ENCODE measurements around the gene FRMD5. TPM values are rescaled to one million over a fixed set of nuclear protein-coding genes. Genes with fewer than 3 reads are reported as not detected.

Gene FRMD5
- total RNA-seq, 1 experiment from 2014 or later = 6.5 TPM

GRCh38 chr15:43887901-43888300, 307.2 kb downstream of the FRMD5 start:
- Histone ChIP-seq H3K4me2 (no peak overlapping the region), H3K4me3 (no peak overlapping the region), H2AFZ (no peak overlapping the region), H3K27ac (no peak overlapping the region), H3K9me3 (ENCODE audit: insufficient read depth, low read depth) (no peaks in the 10 kb centered on the region), H3K27me3 (ENCODE audit: insufficient read depth, low read depth) (no peaks in the 10 kb centered on the region), H4K20me1 (ENCODE audit: insufficient read depth) (no peaks in the 10 kb centered on the region), H3K36me3 (ENCODE audit: low read depth) (no peaks in the 10 kb centered on the region), H3F3A (ENCODE audit: insufficient read depth, low read depth) (no peaks in the 10 kb centered on the region), H3K9me2 (ENCODE audit: insufficient read depth) (no peaks in the 10 kb centered on the region), H3K79me2 (ENCODE audit: low read depth) (no peaks in the 10 kb centered on the region), H3K4me1 (replicated peaks; ENCODE audit: insufficient read depth) (no peaks in the 10 kb centered on the region)
- no peak for DNase-seq
- CTCF ChIA-PET = no interaction called here
- POLR2A ChIA-PET (ENCODE audit: unreplicated experiment) = interaction anchor here (0.6 kb wide), 1 partner anchor 34 kb away, joined by 3 read pairs; no protein-coding TSS in a partner anchor
- intact Hi-C loops (cut with micrococcal nuclease; ENCODE audit: unreplicated experiment) = no loop called here
- TF ChIP-seq EZH2 (IDR thresholded peaks at IDR 0.05; ENCODE audit: low read depth) = no peak
- TF ChIP-seq CTCF (conservative IDR thresholded peaks at IDR 0.05) = no peak
- BruUV-seq (replicated peaks) = no TSS peak

- Histone ChIP-seq H3K9me3 (ENCODE audit: insufficient read depth, low read depth) (no peaks in the 10 kb centered on the region), H3K4me1 (replicated peaks; ENCODE audit: insufficient read depth) (no peaks in the 10 kb centered on the region), H3K4me2 (no peak overlapping the region), H3K79me2 (ENCODE audit: low read depth) (no peaks in the 10 kb centered on the region), H3F3A (ENCODE audit: insufficient read depth, low read depth) (no peaks in the 10 kb centered on the region), H2AFZ (no peak overlapping the region), H3K27me3 (ENCODE audit: insufficient read depth, low read depth) (no peaks in the 10 kb centered on the region), H3K9me2 (ENCODE audit: insufficient read depth) (no peaks in the 10 kb centered on the region), H3K36me3 (ENCODE audit: low read depth) (no peaks in the 10 kb centered on the region), H3K27ac (no peak overlapping the region), H3K4me3 (no peak overlapping the region), H4K20me1 (ENCODE audit: insufficient read depth) (no peaks in the 10 kb centered on the region)
- no peak for DNase-seq
- BruUV-seq (replicated peaks) = no TSS peak
- intact Hi-C loops (cut with micrococcal nuclease; ENCODE audit: unreplicated experiment) = no loop called here
- TF ChIP-seq CTCF (conservative IDR thresholded peaks at IDR 0.05) (no peak), EZH2 (IDR thresholded peaks at IDR 0.05; ENCODE audit: low read depth) (no peak)
- CTCF ChIA-PET = no interaction called here
- POLR2A ChIA-PET (ENCODE audit: unreplicated experiment) = no interaction called here
Observed at GRCh38 chr15:43886558-43886957, 308.5 kb downstream of the FRMD5 start.

GRCh38 chr15:43883571-43883970, 311.5 kb downstream of the FRMD5 start:
- TF ChIP-seq CTCF (conservative IDR thresholded peaks at IDR 0.05) (no peak), EZH2 (IDR thresholded peaks at IDR 0.05; ENCODE audit: low read depth) (no peak)
- Histone ChIP-seq H3K4me1 (replicated peaks; ENCODE audit: insufficient read depth) (no peaks in the 10 kb centered on the region), H2AFZ (no peak overlapping the region), H3K27me3 (ENCODE audit: insufficient read depth, low read depth) (no peaks in the 10 kb centered on the region), H3K4me3 (no peak overlapping the region), H3K79me2 (ENCODE audit: low read depth) (no peaks in the 10 kb centered on the region), H3K9me3 (ENCODE audit: insufficient read depth, low read depth) (no peaks in the 10 kb centered on the region), H3K27ac (no peak overlapping the region), H3K4me2 (no peak overlapping the region), H3K36me3 (ENCODE audit: low read depth) (no peaks in the 10 kb centered on the region), H3K9me2 (ENCODE audit: insufficient read depth) (no peaks in the 10 kb centered on the region), H3F3A (ENCODE audit: insufficient read depth, low read depth) (no peaks in the 10 kb centered on the region), H4K20me1 (ENCODE audit: insufficient read depth) (no peaks in the 10 kb centered on the region)
- no peak for DNase-seq
- no TSS peak for BruUV-seq (replicated peaks)
- ChIA-PET CTCF (no interaction called here), POLR2A (ENCODE audit: unreplicated experiment) (no interaction called here)
- intact Hi-C loops (cut with micrococcal nuclease; ENCODE audit: unreplicated experiment) = no loop called here
